HuH-7.5 (cell line): Measurements from ENCODE around the gene BABAM2.

ENCODE experiments used
- DNase-seq: peaks from one replicate; pipeline ENCODE4 v3.0.0; 2011; ENCODE audit warnings: low spot score

Gene BABAM2

GRCh38 chr2:28030600-28030999, 140.1 kb downstream of the BABAM2 start:
- DNase-seq = no peak

- DNase-seq = no peak
Observed at GRCh38 chr2:28032816-28033215, 142.3 kb downstream of the BABAM2 start.

GRCh38 chr2:28034696-28035095, 144.2 kb downstream of the BABAM2 start:
- DNase-seq = no peak

DNA sequence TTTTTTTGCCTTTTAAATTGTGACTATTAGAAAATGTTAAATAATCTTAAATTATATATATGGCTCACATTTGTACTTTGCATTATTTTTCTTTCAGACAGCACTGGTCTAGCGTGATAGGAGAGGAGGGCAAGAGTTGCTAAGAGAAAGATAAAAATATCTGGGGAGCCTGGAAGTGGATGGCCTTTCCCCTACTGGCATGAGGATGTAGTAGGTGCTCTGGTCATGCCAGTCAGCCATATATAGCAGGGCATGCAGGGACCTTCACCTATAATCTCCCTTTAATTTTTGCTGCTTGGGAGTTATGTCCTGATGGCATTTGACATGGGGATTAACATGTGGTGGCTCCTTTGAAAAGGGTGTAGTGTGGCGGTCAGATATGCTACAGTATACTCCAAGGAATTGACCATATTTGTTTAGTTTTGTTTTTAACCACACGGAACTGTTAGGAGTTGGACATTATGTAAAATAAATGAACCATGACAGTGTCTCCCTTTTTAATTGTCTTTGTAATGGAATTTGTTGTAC, 144.7 kb downstream of the BABAM2 start:
- DNase-seq = no peak

GRCh38 chr2:28035816-28036215, 145.3 kb downstream of the BABAM2 start:
- DNase-seq = no peak

GRCh38 chr2:28036307-28036706, 145.8 kb downstream of the BABAM2 start:
- no peak for DNase-seq

DNA sequence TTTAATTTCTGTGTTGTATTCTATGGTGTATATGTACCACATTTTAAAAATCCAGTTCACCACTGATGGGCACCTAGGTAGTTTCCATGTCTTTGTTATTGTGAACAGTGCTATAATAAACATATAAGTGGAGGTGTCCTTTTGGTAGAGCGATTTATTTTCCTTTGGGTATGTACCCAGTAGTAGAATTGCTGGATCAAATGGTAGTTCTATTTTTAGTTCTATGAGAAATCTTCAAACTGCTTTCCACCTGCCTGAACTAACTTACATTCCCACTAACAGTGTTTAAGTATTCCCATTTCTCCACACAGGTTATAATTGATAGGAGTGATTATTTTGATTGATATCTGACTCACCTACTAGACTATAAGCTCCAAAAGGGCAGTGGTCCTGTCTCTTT, 148.2 kb downstream of the BABAM2 start:
- DNase-seq = no peak

DNA sequence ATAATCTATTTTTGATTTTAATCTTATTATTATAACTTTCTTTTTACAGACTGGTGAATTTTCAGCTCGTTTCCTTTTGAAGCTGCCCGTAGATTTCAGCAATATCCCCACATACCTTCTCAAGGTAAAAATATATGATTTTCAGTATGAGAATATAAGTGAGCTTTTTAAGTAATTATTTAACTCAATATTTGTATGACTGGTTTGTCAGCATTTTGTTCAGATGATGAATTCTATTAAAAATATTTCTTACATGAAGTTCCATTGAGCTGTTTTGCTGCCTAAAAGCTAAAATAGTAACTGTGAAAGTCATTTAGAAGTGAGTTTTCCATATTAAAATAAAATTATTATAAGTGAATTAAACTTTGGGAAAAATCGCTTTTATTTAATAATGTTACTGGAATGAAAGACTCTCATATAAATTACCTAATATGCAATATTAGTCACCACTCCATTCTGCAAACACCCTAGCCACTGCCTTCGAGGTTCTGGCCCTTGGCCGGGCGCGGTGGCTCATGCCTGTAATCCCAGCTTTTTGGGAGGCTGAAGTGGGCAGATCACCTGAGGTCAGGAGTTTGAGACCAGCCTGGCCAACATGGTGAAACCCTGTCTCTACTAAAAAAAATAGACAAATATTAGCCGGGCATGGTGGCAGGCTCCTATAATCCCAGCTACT, 155.3 kb downstream of the BABAM2 start:
- DNase-seq = no peak

GRCh38 chr2:28046921-28047320, 156.4 kb downstream of the BABAM2 start:
- DNase-seq = no peak

DNA sequence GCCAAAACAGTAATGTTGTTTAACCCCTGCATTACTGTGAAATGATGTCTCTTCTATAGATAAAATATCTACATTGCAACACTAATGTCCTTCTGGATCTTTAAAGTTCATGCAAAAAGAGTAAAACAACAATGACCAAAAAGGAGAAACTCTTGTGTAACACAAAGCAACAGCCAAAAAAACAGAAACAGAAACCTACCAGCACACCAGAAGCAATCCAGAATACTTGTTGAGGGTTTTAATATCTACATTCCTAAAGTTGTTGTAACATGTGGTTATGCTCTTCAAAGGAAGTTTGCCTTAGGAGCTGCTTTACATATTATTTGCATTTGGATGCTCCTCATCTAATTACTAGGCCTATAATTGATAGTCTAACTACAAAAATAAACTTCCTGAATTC, 157.2 kb downstream of the BABAM2 start:
- no peak for DNase-seq

DNA sequence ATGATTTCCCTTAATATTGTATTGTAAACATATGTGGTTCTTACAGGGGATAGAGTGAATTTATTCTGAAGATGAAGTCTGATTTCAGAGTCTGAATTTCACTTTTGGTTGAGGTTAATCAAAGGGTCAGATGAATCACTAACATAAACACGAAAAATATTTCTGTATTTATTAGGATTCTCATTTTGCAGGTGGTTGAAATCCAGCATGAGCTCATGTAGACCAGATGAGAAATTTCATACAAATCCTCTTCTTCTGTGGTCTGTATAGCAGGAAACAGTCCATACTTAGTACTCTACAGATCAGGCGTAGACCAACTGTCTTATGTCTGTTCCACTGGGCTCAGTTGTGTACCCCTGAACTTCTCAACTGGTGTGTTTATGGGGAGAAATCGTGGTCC, 157.8 kb downstream of the BABAM2 start:
- DNase-seq = no peak

DNA sequence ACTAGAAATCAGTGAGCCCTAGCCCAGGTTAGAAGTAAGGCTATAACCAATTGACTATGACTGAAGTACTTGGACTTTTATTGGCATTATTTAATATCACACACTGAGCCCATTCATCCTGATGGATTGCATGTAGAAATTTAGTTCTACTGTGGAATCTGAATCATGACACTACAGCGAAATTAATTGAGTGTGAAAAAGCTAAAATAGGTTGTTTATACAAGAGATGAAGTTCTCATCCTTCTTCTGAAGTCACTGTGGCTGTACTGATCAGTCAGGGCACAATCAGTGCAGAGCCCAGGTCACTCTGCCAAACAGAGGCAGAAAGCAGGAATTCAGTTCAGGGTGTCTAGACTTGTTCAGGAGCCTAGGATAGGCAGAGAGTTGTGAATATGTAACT, 158.9 kb downstream of the BABAM2 start:
- DNase-seq = no peak

DNA sequence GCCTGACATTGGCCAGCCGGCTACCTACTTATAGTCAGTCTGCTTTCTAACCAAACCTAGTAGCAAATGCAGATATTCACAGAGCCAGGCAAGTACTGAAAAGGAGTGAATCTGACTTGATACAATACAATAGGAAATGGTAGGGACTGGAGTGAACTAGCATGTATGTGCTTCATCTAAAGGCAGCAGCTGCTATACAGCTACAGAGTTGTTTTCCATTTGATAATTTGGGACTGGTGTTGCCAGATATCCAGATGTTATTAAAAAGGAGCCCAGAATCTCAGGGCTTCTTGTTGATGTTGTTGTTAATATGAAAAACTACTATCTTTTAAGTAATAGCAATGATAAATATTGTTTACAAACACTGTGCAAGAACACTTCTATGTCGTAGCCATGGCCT, 159.4 kb downstream of the BABAM2 start:
- DNase-seq = no peak

DNA sequence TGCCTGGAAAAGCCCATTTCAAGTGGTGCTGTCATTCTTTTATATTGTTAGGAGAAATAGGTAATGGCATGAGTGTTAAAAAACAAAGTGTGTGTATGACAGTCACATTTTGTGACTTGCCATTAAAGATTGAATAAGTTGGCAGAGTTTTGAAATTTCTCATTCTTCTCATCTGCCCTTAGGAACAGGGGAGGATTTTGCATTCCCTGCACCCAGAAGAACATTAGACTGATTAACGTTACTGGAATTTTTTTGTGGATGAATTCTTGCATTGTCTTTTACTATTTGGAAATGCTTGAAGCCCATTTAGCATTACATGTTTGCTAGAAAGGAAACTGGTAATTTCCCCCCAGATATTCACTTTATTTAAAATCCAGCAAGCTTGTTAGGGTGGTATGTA, 162.2 kb downstream of the BABAM2 start:
- DNase-seq = no peak

DNA sequence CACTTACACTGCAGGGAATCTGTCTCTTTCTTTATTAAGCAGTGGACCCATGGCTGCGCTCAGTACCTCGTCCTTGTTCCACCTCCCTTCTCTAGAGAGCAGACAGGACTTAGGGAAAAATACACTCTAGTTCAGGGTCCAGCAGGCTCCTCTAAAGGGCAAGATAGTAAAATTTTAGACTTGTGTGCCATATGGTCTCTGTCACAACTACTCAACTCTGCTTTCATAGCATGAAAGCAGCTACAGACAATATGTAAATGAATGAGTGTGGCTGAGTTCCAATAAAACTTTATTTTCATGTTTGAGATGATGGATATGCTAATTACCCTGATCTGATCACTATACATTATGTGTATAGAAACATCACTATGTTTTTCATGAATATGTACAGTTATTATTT, 163.1 kb downstream of the BABAM2 start:
- no peak for DNase-seq

DNA sequence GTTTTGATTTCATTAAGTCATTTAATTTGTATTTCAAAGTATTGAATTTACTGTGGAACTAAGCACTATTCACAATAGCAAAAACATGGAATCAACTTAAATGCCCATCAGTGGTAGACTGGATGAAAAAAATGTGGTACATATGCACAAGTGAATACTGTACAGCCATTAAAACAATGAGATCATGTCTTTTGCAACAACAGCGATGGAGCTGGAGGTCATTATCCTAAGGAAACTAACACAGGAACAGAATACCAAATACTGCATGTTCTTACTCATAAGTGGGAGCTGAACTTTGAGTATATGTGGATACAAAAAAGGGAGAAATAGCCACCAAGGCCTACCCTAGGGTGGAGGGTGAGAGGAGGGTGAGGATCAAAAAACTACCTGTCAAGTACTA, 164.4 kb downstream of the BABAM2 start:
- DNase-seq = no peak

DNA sequence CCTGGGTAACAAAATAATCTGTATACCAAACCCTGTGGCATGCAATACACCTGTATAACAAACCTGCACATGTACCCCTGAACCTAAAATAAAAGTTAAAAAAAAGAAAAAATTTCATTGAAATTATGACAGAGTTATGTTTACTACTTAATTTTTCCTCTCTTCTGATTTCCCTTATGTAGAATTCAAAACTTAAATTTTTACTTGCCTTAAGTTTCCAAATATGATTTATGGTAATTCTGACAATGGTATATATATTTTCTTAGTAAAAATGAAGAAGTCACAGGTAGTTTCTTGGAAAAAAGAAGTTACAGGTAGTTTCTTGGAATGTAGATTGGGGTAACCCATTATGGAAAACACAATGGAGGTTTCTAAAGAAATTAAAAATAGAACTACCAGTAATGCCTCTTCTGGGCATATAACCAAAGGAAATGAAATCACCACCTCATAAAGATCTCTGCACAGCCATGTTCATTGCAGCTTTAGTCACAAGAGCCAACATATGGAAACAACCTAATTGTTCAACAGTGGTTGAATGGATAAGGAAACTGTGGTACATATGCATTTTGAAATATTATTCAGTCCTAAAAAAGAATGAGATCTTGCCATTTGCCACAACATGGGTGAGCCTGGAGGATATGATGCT, 164.9 kb downstream of the BABAM2 start:
- no peak for DNase-seq

- no peak for DNase-seq
Observed at GRCh38 chr2:28058791-28059190, 168.3 kb downstream of the BABAM2 start.

GRCh38 chr2:28062867-28063266, 172.3 kb downstream of the BABAM2 start:
- no peak for DNase-seq

GRCh38 chr2:28063492-28063962, 173.0 kb downstream of the BABAM2 start:
- DNase-seq = no peak

GRCh38 chr2:28067602-28068001, 177.1 kb downstream of the BABAM2 start:
- no peak for DNase-seq

- DNase-seq = no peak
Observed at GRCh38 chr2:28068088-28068487, 177.6 kb downstream of the BABAM2 start.

- DNase-seq = no peak
Observed at GRCh38 chr2:28068527-28068926, 178.0 kb downstream of the BABAM2 start.

DNA sequence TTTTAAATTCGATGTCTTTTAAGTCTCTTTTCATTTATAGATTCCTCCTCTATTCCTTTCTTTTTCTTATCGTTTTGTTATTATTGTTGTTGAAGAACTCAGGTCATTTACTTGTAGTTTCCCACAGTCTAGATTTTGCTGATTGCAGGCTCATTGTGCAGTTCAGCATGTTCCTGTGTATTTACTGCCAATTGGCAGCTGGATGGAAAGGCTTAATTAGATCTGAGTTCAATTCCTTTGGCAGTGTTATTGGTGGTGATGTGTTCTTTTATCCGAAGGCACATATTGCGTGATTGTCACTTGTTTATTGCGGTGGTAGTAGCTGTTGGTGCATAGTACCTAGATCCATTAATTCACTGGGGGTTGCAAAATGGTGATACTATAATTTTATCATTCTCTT, 180.7 kb downstream of the BABAM2 start:
- no peak for DNase-seq
